GM19035 (cell line): ENCODE results near the gene AHNAK2.
"Not testable (repeated sequence)": the region's sequence is repeated elsewhere in the genome, so short reads cannot be mapped to it uniquely, and the experiment has no call there.

Source experiments
- ATAC-seq: cut with Tn5 transposase; IDR thresholded peaks from one replicate; pipeline ENCODE4 v1.9.1; 2021; ENCODE audit not compliant: unreplicated experiment

The AHNAK2 gene

GRCh38 chr14:104977681-104978653 lies at the start of gene AHNAK2:
AHNAK2 (minus strand) TSS chr14:104978374; CDS start chr14:104978237, 137 bp downstream.
- ATAC-seq: no peak

- not testable (repeated sequence) for ATAC-seq
These were observed 49.5 kb upstream of the AHNAK2 start for GRCh38 chr14:105027718-105028117.

GRCh38 chr14:105026802-105027563 lies 48.8 kb upstream of the AHNAK2 start:
- ATAC-seq: no peak

GRCh38 chr14:105026033-105026785 lies 48.0 kb upstream of the AHNAK2 start:
- ATAC-seq: no peak

- no peak for ATAC-seq
These were observed 47.3 kb upstream of the AHNAK2 start for GRCh38 chr14:105025429-105025828.

- ATAC-seq: no peak
These were observed 45.8 kb upstream of the AHNAK2 start for GRCh38 chr14:105023791-105024480.

GRCh38 chr14:105023144-105023543 lies 45.0 kb upstream of the AHNAK2 start:
- no peak for ATAC-seq

- no peak for ATAC-seq
These were observed 44.1 kb upstream of the AHNAK2 start for GRCh38 chr14:105022276-105022670.

GRCh38 chr14:105021656-105022275 lies 43.6 kb upstream of the AHNAK2 start:
- peak; percentile 4 for ATAC-seq

- ATAC-seq: peak; percentile 78
These were observed 42.9 kb upstream of the AHNAK2 start, which contains the start of gene CDCA4 for GRCh38 chr14:105020815-105021655. CDCA4 (minus strand) TSS chr14:105021083; CDS start chr14:105011929, 9,154 bp downstream.

GRCh38 chr14:105019861-105020814 lies 42.0 kb upstream of the AHNAK2 start:
- ATAC-seq: peak; percentile 34

- no peak for ATAC-seq
These were observed 40.2 kb upstream of the AHNAK2 start for GRCh38 chr14:105018414-105018813.

- ATAC-seq: no peak
These were observed 37.7 kb upstream of the AHNAK2 start for GRCh38 chr14:105015905-105016304.

- ATAC-seq: no peak
These were observed 37.1 kb upstream of the AHNAK2 start for GRCh38 chr14:105015242-105015641.

GRCh38 chr14:105014631-105015030 lies 36.5 kb upstream of the AHNAK2 start:
- no peak for ATAC-seq

- ATAC-seq: no peak
These were observed 35.9 kb upstream of the AHNAK2 start for GRCh38 chr14:105014032-105014431.

- no peak for ATAC-seq
These were observed 35.1 kb upstream of the AHNAK2 start for GRCh38 chr14:105013150-105013785.
